HFFc6 (cell line): ENCODE data around the gene SLC2A10. TPM values are rescaled to one million over a fixed set of nuclear protein-coding genes. Genes with fewer than 3 reads are reported as not detected.

Source experiments
- DNase-seq: peaks from one replicate; pipeline ENCODE4 v3.0.0-alpha.2; 2018
- H3K27ac Mint-ChIP-seq: 2 replicates; pipeline ENCODE4 v1.8.0; 2020; ENCODE audit warnings: mild to moderate bottlenecking, mixed read lengths
- H3K27me3 Mint-ChIP-seq: 2 replicates; pipeline ENCODE4 v1.8.0; 2021; ENCODE audit warnings: mild to moderate bottlenecking, moderate library complexity, mixed read lengths; ENCODE audit not compliant: insufficient read depth
- H3K36me3 Mint-ChIP-seq: 2 replicates; pipeline ENCODE4 v1.8.0; 2021; ENCODE audit warnings: low read depth, mixed read lengths
- H3K4me1 Mint-ChIP-seq: 2 replicates; pipeline ENCODE4 v1.8.0; 2020; ENCODE audit warnings: low read depth, mixed read lengths
- H3K4me3 Mint-ChIP-seq: 2 replicates; pipeline ENCODE4 v1.8.0; 2020; ENCODE audit warnings: mild to moderate bottlenecking, moderate library complexity, mixed read lengths
- H3K9me3 Mint-ChIP-seq: 2 replicates; pipeline ENCODE4 v1.8.0; 2020; ENCODE audit warnings: mild to moderate bottlenecking, mixed read lengths
- CTCF ChIP-seq: fragments of 200-600 bp; sonication (generic); IDR thresholded peaks from 2 replicates; pipeline ENCODE4 v1.5.0; 2021; ENCODE audit warnings: antibody characterized with exemption, mild to moderate bottlenecking
- total RNA-seq, 6 experiments: library from RNA; stranded (reverse); fragmentation: NEBNext Ultra II Directional; extraction: Animal tissue kit (Norgen Biotek cat#: 25700); gene quantifications; 2 replicates in 1 of 6; 3 replicates in 5 of 6; pipeline ENCODE4 v1.2.3, GENCODE V29; 2021

The SLC2A10 gene
- total RNA-seq, 6 experiments from 2014 or later: 27.0 to 36.4 (median 30.5) TPM

- no peaks in the 10 kb centered on the region for H3K27me3 Mint-ChIP-seq
- no peak overlapping the region for H3K4me3 Mint-ChIP-seq
- DNase-seq: no peak
- no peaks in the 10 kb centered on the region for H3K4me1 Mint-ChIP-seq
- TF ChIP-seq CTCF: no peak
- peaks cover 42% of the 10 kb centered on the region for H3K36me3 Mint-ChIP-seq
- no peak overlapping the region for H3K27ac Mint-ChIP-seq
- peaks cover 23% of the 10 kb centered on the region for H3K9me3 Mint-ChIP-seq
These were observed 12.0 kb downstream of the SLC2A10 start for GRCh38 chr20:46721476-46721875.

GRCh38 chr20:46722450-46722849, 13.0 kb downstream of the SLC2A10 start:
- TF ChIP-seq CTCF: no peak
- Mint-ChIP-seq H3K27me3 (no peaks in the 10 kb centered on the region), H3K4me1 (no peaks in the 10 kb centered on the region), H3K9me3 (peaks cover 23% of the 10 kb centered on the region), H3K36me3 (peaks cover 47% of the 10 kb centered on the region), H3K4me3 (no peak overlapping the region), H3K27ac (no peak overlapping the region)
- no peak for DNase-seq

GRCh38 chr20:46723039-46723438, 13.6 kb downstream of the SLC2A10 start:
- no peak for TF ChIP-seq CTCF
- Mint-ChIP-seq H3K27me3 (no peaks in the 10 kb centered on the region; the same call in 1 of the 2 replicates), H3K36me3 (peaks cover 43% of the 10 kb centered on the region), H3K4me1 (no peaks in the 10 kb centered on the region), H3K27ac (no peak overlapping the region), H3K9me3 (peaks cover 23% of the 10 kb centered on the region), H3K4me3 (no peak overlapping the region)
- DNase-seq: no peak

- Mint-ChIP-seq H3K4me1 (no peaks in the 10 kb centered on the region), H3K4me3 (no peak overlapping the region), H3K27me3 (no peaks in the 10 kb centered on the region; the same call in 1 of the 2 replicates), H3K27ac (no peak overlapping the region), H3K9me3 (peaks cover 16% of the 10 kb centered on the region), H3K36me3 (peaks cover 38% of the 10 kb centered on the region)
- DNase-seq: no peak
- TF ChIP-seq CTCF: no peak
These were observed 15.0 kb downstream of the SLC2A10 start for GRCh38 chr20:46724343-46724959.

GRCh38 chr20:46725186-46726165, 16.0 kb downstream of the SLC2A10 start:
- no peak overlapping the region for H3K4me3 Mint-ChIP-seq
- DNase-seq: no peak

More at GRCh38 chr20:46725186-46726165, 16.0 kb downstream of the SLC2A10 start:
- peaks cover 35% of the 10 kb centered on the region for H3K36me3 Mint-ChIP-seq
- H3K27ac Mint-ChIP-seq: no peak overlapping the region
- H3K4me1 Mint-ChIP-seq: peaks cover 7% of the 10 kb centered on the region
- H3K9me3 Mint-ChIP-seq: peaks cover 5% of the 10 kb centered on the region
- TF ChIP-seq CTCF: no peak
- no peaks in the 10 kb centered on the region; the same call in 1 of the 2 replicates for H3K27me3 Mint-ChIP-seq
